NOMO-1 treated with dmso at 0.1 percent for 144 hours (cell line): ENCODE data around the gene CHAD.
"Not testable (repeated sequence)": the region's sequence is repeated elsewhere in the genome, so short reads cannot be mapped to it uniquely, and the experiment has no call there.

Experiments used
- DNase-seq: peaks from one replicate; lab custom pipeline; 2025; ENCODE audit not compliant: unreplicated experiment; lab: John Stamatoyannopoulos, UW

CHAD gene

DNA sequence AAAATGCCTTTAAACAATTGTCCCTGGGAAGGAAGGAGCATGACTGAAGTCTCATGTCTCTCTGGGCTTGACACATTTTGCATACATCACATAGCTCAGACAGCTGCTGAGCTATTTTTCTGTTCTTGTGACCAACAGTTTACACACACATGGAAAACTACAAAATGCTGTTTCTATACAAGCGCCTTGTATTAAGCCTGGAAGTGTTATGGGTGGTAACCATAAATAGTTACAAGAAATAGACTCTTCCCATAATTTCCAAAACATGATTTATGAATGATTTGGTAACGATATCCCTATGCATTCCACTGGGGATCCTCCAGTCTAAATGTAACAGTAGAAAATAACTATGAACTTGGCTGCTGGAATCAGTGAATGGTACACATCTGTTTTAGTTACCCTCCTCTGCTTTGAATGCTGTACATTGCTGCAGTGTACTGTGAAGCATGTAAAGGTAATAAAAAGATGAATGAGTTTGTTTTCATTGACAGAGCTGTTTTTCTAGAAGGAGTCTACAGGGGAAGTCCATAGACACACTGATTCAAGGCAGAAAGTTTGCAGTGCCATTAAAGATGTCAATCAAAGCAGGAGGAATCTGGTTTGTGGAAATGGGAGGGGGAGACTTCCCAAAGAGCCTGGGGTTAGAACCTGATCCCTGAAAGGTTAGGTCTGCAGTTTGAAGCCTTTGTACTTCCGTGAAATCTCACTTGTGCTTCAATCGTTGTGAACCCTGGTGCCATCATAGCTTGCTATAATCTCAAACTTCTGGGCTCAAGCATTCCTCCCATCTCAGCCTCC is 37.7 kb downstream of the CHAD start:
- DNase-seq = no peak

DNA sequence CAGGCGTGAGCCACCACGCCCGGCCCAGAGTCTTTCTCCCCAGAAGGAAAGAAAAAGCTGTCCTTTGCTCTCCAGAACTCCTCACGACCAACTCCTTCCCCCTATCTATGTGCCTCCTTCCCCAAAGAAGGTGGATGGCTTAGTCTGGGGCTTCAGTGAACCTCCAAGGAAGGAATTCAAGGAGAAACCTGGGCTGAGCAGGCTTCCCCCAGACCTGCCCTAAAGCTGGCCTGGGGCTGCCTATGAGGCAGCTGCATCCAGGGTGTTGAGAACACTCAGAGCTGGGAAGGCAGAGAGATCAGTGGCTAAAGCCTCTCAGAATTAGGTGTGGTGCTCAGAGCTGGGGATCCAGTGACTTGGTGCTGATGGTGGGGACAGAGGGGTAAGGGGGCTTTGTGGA is 38.9 kb downstream of the CHAD start:
- no peak for DNase-seq

GRCh38 chr17:50428831-50429424 is 39.8 kb downstream of the CHAD start:
- no peak for DNase-seq

- DNase-seq = not testable (repeated sequence)
Measured at GRCh38 chr17:50428126-50428525, 40.6 kb downstream of the CHAD start.

GRCh38 chr17:50426814-50427787 is 41.6 kb downstream of the CHAD start:
- DNase-seq = no peak

DNA sequence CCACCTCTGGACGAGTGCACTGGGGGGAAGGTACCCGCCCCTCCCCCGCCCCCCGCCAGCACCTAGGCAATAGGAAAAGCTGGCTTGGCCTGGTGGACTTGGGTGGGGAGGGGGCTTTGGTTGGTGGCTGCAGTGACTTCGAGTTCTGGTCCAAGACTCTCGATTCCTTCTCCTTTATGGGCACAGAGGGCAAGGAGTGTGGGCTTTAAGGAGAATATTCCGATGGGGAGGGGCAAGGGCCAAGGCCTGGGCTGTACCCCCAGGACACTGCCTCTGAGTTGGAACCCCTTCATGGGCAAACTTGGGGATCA is 42.3 kb downstream of the CHAD start:
- DNase-seq = no peak

- DNase-seq = peak; percentile 44
Measured at GRCh38 chr17:50425682-50426471, 42.8 kb downstream of the CHAD start, which contains the start of gene ACSF2. TSS of gene ACSF2 (plus strand) at chr17:50426218. CDS start at chr17:50426262, 44 bp downstream.

GRCh38 chr17:50424996-50425681 is 43.5 kb downstream of the CHAD start:
- DNase-seq = no peak

GRCh38 chr17:50424246-50424995 is 44.3 kb downstream of the CHAD start:
- no peak for DNase-seq

DNA sequence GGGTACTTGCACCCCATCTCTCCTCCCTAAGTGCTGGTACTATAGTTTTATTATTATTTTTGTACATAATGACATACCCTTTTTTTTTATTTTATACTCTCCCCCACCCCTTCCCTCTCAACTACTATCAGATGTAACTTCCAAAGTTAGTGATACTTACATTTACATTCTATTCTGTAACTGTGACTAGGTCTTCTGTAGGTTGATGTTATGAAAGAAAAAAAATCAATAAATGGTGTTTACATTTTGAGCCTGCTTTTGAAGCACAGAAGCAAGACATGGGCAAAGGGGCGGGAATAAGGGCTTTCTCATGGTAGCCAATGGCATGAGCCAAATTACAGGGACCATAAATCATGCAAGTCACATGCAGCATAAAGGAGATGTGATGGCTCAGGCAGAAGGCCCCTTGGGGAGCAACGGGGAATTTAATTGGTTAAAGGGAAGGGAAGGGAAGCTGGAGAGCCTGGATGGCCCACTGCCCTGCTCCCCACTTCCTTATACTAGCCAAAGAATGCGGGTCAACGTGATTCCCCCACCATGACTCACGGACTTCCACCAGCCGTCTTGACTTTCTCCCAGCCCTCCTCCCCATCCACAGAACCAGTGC is 45.0 kb downstream of the CHAD start:
- DNase-seq = peak; percentile 61

GRCh38 chr17:50422738-50423137 is 45.9 kb downstream of the CHAD start:
- DNase-seq = no peak

GRCh38 chr17:50421308-50422051 is 47.2 kb downstream of the CHAD start:
- no peak for DNase-seq

DNA sequence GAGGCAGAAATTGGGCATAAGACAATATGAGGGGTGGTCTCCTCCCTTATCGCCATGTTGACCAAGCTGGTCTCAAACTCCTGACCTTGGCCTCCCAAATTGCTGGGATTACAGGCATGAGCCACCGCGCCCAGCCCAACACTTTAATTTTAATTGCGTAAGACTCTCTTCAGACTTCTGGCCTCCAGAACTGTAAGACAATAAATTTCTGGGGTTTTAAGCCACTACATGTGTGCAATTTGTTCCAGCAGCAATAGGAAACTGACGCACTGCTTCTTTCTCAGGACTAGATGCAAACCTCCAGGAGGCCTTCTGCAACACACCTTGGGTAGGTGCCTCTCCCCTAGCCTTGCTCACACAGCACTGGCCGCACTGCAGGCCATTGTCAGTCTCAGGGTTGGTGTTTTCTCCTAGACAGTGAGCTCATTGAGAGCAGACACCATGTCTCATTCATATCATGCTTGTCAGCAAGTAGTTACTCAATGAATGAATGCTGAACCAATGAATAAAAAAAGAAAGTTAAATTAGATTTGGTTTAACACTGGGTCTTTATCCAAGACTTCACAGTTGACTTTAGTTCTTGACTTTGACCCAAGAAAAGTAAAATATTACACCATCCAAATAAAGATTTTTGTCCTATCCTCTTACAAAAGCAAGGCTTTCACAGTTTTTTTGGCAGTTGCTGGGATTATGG is 48.1 kb downstream of the CHAD start:
- peak; percentile 34 for DNase-seq

DNA sequence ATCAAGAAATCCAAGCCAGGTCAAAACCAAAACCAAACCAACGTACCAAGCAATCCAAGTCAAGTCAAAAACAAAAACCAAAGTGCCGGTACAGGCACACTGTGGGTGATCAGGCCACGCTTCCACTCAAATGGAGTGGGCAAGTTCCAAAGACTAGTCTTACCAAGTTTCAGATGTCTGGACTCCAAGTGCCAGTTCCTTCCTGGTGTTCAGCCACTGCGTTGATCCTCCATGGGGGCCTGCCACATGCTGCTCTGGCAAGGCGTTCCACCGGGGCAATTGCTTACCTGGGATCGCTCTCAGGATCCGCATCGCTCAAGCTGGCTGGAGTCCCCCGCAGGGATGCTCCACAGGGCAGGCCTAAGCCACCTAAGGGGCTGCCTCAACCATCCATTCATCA is 49.1 kb downstream of the CHAD start:
- not testable (repeated sequence) for DNase-seq

DNA sequence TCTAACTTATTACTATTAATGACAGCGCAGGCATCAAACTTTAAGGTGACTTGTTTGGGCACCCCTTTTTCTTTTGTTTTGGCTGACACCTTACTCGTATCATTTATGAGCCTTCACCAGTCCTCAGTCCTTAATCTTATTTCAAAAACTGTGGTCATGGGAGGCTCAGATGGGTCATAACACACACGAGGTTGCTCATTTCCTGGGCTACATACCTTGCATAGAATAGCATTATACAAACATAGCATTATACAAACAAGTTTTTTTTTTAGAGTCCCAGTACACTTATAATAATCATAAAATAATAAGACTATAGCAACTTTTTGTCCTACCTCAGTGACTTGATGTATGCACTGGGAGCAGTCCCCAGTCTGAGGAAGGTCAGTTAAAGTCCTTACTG is 53.9 kb downstream of the CHAD start:
- no peak for DNase-seq
